WI38 (cell line): ENCODE measurements around the gene RNF150.

ENCODE experiments used
- H3K4me3 ChIP-seq: 2 replicates; pipeline ENCODE4 v1.5.1; 2011; ENCODE audit warnings: low read depth, mild to moderate bottlenecking, control low read depth, low read length
- CTCF ChIP-seq: IDR thresholded peaks from 2 replicates; pipeline ENCODE4 v1.5.1; 2012; ENCODE audit warnings: low read depth, mild to moderate bottlenecking, control low read depth, low read length

Gene RNF150

GRCh38 chr4:140849526-140849925 lies 283.7 kb downstream of the RNF150 start:
- TF ChIP-seq CTCF, result no peak
- H3K4me3 ChIP-seq, result no peak overlapping the region

GRCh38 chr4:140846736-140847135 lies 286.5 kb downstream of the RNF150 start:
- TF ChIP-seq CTCF, result no peak
- no peak overlapping the region for H3K4me3 ChIP-seq

GRCh38 chr4:140844061-140844460 lies 289.2 kb downstream of the RNF150 start:
- H3K4me3 ChIP-seq, result no peak overlapping the region
- no peak for TF ChIP-seq CTCF

GRCh38 chr4:140841186-140841585 lies 292.1 kb downstream of the RNF150 start:
- TF ChIP-seq CTCF, result no peak
- no peak overlapping the region for H3K4me3 ChIP-seq

GRCh38 chr4:140839888-140840790 lies 293.1 kb downstream of the RNF150 start:
- TF ChIP-seq CTCF, result no peak
- H3K4me3 ChIP-seq, result no peak overlapping the region

GRCh38 chr4:140839406-140839805 lies 293.9 kb downstream of the RNF150 start:
- TF ChIP-seq CTCF, result no peak
- H3K4me3 ChIP-seq, result no peak overlapping the region

GRCh38 chr4:140837736-140838135 lies 295.5 kb downstream of the RNF150 start:
- no peak for TF ChIP-seq CTCF
- no peak overlapping the region for H3K4me3 ChIP-seq
